ENCODE results near the gene LAYN.

The LAYN gene

GRCh38 chr11:111598559-111598958, 58.0 kb downstream of the LAYN start:
- DNase-seq = no peak

GRCh38 chr11:111601636-111601978, 61.1 kb downstream of the LAYN start:
- no peak for DNase-seq

GRCh38 chr11:111601979-111602864, 61.7 kb downstream of the LAYN start, which contains the start of gene SIK2:
SIK2 (plus strand) TSS chr11:111602449; CDS start chr11:111602564, 115 bp downstream.
- DNase-seq = peak; percentile 86

- DNase-seq = no peak
Measured at GRCh38 chr11:111602865-111603610, 62.5 kb downstream of the LAYN start.

GRCh38 chr11:111603611-111604130, 63.2 kb downstream of the LAYN start:
- DNase-seq = no peak

GRCh38 chr11:111604392-111605009, 64.0 kb downstream of the LAYN start:
- DNase-seq = no peak

- no peak for DNase-seq
Measured at GRCh38 chr11:111605681-111606080, 65.2 kb downstream of the LAYN start.

GRCh38 chr11:111606986-111607385, 66.5 kb downstream of the LAYN start:
- no peak for DNase-seq

- no peak for DNase-seq
Measured at GRCh38 chr11:111607751-111608150, 67.2 kb downstream of the LAYN start.

Data from T1000 (cell line).